Activated T-helper 1 cell treated with anti-CD3 and anti-CD28 coated beads, Interleukin-2, amount 50 U/mL, for 16 hours (primary cell): ENCODE measurements around the gene PRKCI.
"Not testable (repeated sequence)": the region's sequence is repeated elsewhere in the genome, so short reads cannot be mapped to it uniquely, and the experiment has no call there.

Experiments used
- DNase-seq, 2 donors: peaks; one replicate each; pipeline ENCODE4 v3.0.0-alpha.2; 2020; ENCODE audit warnings: low read depth in 1 of 2, low spot score in 1 of 2

The PRKCI gene

DNA sequence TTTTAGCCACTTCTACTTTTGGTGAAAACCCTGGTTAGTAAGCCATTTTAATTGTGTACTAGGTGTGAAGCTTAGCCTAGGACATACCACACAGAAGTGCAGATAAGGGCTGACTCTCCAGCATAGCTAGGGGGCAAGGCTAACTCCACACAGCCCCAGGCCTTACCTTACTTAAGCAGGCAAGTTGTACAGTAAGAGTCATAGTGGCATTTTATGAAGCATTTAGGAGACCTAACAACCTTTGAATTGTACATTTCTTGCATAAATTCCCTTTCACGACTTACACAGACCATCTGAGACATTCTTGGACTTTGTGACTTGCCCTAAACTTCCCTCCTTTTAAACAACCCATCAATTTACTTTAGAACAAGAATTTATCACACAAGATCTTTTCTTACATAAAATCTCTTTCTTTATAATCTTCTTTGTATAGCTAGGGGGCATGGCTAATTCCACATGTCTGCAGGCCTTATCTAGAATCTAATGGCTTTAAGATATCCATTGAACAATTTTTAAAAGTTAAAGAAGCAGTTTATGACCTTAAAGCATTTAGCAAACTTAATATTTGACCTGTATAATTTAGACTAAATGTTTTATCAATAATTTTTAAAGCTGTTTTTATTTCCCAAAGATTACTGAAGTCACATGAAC is 116.6 kb downstream of the PRKCI start:
- no peak for DNase-seq

DNA sequence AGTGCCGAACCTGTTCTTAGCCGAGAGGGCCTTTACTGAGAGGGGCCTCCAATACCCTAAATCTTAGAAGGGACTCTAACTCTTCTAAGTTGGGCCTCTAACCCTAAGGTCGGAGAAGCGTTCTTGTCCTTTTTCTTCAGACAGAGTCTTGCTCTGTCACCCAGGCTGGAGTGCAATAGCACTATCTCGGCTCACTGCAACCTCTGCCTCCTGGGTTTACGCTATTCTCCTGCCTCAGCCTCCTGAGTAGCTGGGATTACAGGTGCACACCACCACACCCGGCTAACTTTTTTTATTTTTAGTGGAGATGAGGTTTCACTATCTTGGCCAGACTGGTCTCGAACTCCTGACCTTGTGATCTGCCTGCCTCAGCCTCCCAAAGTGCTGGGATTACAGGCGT is 120.0 kb downstream of the PRKCI start:
- DNase-seq = not testable (repeated sequence)

- DNase-seq = not testable (repeated sequence)
These were observed 121.6 kb downstream of the PRKCI start for GRCh38 chr3:170343859-170344258.

DNA sequence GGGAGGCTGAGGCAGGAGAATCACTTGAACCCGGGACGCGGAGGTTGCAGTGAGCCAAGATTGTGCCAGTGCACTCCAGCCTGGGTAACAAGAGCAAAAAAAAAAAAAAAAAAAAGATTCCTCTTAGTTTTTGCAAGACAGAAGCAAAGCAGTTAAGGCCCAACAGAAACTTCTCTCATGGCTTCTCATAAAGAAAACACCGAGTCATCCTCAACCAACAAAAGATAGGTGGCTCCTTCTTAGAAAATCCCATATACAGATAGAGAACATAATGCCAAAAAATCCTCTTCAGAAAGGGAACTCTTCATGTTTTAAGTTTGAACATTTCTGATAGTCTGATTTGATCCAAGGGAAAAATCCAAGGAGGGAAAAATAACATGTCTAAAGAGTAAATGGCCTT is 122.7 kb downstream of the PRKCI start:
- DNase-seq = no peak

GRCh38 chr3:170346481-170347392 is 124.5 kb downstream of the PRKCI start:
- no peak for DNase-seq

DNA sequence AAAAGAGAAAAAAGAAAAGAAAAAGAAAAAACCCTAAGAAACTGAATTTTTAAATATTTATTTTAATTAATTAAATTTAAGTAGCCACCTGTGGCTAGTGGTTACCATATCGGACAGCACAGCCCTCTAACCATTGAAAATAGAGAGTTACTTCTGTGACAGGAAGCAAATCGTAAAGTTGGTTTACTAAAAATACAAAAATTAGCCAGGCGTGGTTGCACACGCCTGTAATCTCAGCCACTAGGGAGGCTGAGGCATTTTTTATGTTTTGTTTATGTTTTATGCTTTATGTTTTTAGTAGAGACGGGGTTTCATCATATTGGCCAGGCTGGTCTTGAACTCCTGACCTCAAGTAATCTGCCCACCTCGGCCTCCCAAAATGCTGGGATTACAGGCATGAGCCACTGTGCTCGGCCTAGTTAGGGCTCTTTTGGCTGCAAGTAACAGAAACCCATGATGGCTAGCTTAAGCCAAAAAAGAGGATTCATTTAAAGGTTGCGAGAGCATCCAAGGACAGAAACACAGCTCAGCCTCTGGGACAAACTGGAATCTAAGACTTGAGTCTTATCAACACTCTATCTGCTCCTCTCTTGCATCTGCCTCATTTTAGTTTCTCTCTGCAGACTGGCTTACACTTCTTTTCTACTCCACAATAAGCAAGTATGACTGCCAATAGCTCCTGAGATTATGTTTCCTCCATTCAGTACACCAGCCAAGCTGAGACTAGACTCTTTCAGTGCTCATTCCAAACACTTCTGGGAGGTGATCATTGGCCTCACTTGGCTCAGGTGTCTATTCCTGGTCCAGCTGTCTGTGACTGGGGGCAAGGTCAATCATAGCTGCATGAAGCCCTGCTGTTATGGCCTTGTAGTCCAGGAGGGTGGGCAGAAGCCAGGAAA is 128.5 kb downstream of the PRKCI start:
- no peak for DNase-seq

DNA sequence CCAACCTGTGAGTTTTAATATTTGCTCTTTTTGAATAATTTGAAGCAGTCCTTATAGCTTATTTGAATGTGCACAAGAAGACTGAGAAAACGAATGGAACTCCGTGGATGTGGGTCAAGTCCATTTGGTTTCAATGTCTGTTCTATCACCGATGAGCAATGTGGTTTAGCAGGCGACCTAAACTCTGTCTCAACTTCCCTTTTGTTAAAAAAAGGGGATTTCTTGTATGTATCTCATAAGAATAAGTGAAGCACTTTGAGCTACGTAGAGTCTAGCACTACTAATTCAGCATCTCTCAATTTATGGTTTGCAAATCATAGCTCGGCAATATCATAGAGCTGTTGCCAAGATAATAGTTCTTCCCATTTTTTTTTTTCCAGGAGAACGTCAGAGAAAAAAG is 130.7 kb downstream of the PRKCI start:
- no peak for DNase-seq

- DNase-seq = no peak
These were observed 131.3 kb downstream of the PRKCI start for GRCh38 chr3:170353485-170353884.

GRCh38 chr3:170354760-170355159 is 132.5 kb downstream of the PRKCI start:
- no peak for DNase-seq
